ENCODE measurements around the gene ABCB9. TPM values are rescaled to one million over a fixed set of nuclear protein-coding genes. Genes with fewer than 3 reads are reported as not detected.
"Not testable (repeated sequence)": the region's sequence is repeated elsewhere in the genome, so short reads cannot be mapped to it uniquely, and the experiment has no call there.

ABCB9 gene
- 1 to 10 TPM; 4.3 to 4.5 TPM for total RNA-seq

GRCh38 chr12:122965851-122966742 lies at the start of gene ABCB9:
TSS of gene ABCB9 (minus strand) at chr12:122966463. CDS start at chr12:122960235, 6,228 bp downstream.
- intact Hi-C loops (cut with DNase I): no loop called here
- Histone ChIP-seq H3K4me3 (peak within 1 kb of the TSS; percentile 56), H3K9me3 (no peaks in the 10 kb centered on the region), H3K36me3 (no peaks in the 10 kb centered on the region), H3K9ac (ENCODE audit: low read depth in 2 of 2, low read length in 2 of 2) (peak within 1 kb of the TSS; percentile 54 to 66), H3K27me3 (no peaks in the 10 kb centered on the region), H3K4me1 (peaks cover 25% of the 10 kb centered on the region), H3K27ac (no peak within 1 kb of the TSS)
- DNase-seq: peak; percentile 99
- TF ChIP-seq, protein P1, sequence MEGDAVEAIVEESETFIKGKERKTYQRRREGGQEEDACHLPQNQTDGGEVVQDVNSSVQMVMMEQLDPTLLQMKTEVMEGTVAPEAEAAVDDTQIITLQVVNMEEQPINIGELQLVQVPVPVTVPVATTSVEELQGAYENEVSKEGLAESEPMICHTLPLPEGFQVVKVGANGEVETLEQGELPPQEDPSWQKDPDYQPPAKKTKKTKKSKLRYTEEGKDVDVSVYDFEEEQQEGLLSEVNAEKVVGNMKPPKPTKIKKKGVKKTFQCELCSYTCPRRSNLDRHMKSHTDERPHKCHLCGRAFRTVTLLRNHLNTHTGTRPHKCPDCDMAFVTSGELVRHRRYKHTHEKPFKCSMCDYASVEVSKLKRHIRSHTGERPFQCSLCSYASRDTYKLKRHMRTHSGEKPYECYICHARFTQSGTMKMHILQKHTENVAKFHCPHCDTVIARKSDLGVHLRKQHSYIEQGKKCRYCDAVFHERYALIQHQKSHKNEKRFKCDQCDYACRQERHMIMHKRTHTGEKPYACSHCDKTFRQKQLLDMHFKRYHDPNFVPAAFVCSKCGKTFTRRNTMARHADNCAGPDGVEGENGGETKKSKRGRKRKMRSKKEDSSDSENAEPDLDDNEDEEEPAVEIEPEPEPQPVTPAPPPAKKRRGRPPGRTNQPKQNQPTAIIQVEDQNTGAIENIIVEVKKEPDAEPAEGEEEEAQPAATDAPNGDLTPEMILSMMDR (IDR thresholded peaks at IDR 0.05): no peak

- H3K9ac ChIP-seq (ENCODE audit: low read depth in 2 of 2, low read length in 2 of 2); H3K4me3 ChIP-seq; H3K27me3 ChIP-seq; H3K27ac ChIP-seq; H3K9me3 ChIP-seq; intact Hi-C loops (cut with DNase I); DNase-seq; H3K4me1 ChIP-seq; H3K36me3 ChIP-seq: not testable (repeated sequence)
Observed at GRCh38 chr12:123014473-123014872, 48.2 kb upstream of the ABCB9 start.

GRCh38 chr12:123013185-123014095 lies 47.2 kb upstream of the ABCB9 start:
- H3K27ac ChIP-seq: no peak overlapping the region
- H3K9me3 ChIP-seq: no peaks in the 10 kb centered on the region
- TF ChIP-seq, protein P1 (IDR thresholded peaks at IDR 0.05): no peak
- no peaks in the 10 kb centered on the region for H3K36me3 ChIP-seq
- H3K27me3 ChIP-seq: no peaks in the 10 kb centered on the region
- intact Hi-C loops (cut with DNase I): no loop called here
- H3K9ac ChIP-seq (ENCODE audit: low read depth in 2 of 2, low read length in 2 of 2): no peak overlapping the region
- H3K4me3 ChIP-seq: no peak overlapping the region
- DNase-seq: no peak
- H3K4me1 ChIP-seq: no peaks in the 10 kb centered on the region

DNA sequence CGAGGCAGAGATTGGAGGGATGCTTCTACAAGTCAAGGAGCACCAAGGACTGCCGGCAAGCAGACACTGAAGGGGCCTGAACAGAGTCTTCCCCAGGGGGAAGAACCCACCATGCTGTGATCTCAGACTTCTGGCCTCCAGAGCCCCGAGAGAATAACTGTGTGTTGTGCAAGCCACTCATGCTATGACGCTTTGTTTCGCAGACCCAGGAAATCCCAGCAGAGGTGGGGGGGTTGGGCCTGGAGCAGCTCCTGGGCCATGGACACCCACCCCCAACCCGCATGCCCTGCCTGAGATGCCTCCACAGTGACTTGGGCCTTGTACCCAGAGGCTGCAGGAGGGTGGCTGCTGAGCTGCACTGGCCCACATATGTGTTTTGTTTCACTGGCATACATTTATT lies 45.4 kb upstream of the ABCB9 start:
- H3K27me3 ChIP-seq: no peaks in the 10 kb centered on the region
- H3K9ac ChIP-seq (ENCODE audit: low read depth in 2 of 2, low read length in 2 of 2): no peak overlapping the region
- H3K9me3 ChIP-seq: no peaks in the 10 kb centered on the region
- DNase-seq: no peak
- TF ChIP-seq, protein P1 (IDR thresholded peaks at IDR 0.05): no peak
- no peaks in the 10 kb centered on the region for H3K36me3 ChIP-seq
- H3K4me1 ChIP-seq: no peaks in the 10 kb centered on the region
- no peak overlapping the region for H3K27ac ChIP-seq
- H3K4me3 ChIP-seq: no peak overlapping the region
- intact Hi-C loops (cut with DNase I): no loop called here

GRCh38 chr12:123010681-123011080 lies 44.4 kb upstream of the ABCB9 start:
- H3K36me3 ChIP-seq: no peaks in the 10 kb centered on the region
- no peak overlapping the region for H3K27ac ChIP-seq
- no peaks in the 10 kb centered on the region for H3K9me3 ChIP-seq
- no peak for DNase-seq
- TF ChIP-seq, protein P1 (IDR thresholded peaks at IDR 0.05): no peak
- H3K4me3 ChIP-seq: no peak overlapping the region
- no peak overlapping the region for H3K9ac ChIP-seq (ENCODE audit: low read depth in 2 of 2, low read length in 2 of 2)
- no peaks in the 10 kb centered on the region for H3K4me1 ChIP-seq
- intact Hi-C loops (cut with DNase I): no loop called here
- no peaks in the 10 kb centered on the region for H3K27me3 ChIP-seq

All from colonic mucosa (tissue), 4 donors.